ENCODE data around the gene DCAF16. TPM values are rescaled to one million over a fixed set of nuclear protein-coding genes. Genes with fewer than 3 reads are reported as not detected.

DCAF16 gene
- total RNA-seq, 4 donors from 2014 or later: 12.7 to 33.5 (median 23.2) TPM

DNA sequence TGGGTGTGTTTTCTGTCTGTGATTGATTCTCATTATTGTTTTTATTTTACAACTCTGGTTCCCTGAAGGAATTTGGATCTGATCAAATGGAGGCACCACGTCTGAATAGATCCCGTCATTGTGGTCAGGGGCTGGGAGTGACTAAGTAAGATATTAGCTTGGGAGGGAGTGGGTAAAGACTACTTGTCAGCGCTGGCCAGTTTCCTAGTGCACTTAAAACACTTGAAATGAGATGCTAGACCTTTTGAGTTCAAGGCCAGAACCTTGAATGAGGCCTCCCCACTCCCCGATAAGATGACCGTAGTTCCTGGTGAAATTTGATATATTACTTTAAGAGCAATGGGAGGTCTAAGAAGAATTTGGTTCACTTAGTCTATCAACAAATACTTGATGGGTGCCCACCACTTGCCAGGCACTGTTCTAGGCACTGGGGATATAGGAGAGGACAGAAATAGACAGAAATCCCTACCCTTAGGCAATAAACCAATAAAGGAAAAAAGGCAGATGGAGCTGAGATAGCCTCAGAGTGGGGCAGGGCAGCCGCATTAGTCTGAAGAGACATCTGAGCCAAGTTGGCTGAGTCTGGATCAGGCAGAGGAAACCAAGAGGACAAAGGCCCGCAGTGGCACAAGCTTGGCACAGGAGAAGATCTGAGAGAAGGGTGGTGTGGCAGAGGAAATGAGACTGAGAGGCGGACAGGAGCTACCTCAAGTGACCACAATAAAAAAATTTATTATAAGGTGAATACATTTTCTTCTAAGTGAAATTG, 41.0 kb downstream of the DCAF16 start:
- no peak for TF ChIP-seq CTCF (IDR thresholded peaks at IDR 0.05; ENCODE audit: low read depth)

DNA sequence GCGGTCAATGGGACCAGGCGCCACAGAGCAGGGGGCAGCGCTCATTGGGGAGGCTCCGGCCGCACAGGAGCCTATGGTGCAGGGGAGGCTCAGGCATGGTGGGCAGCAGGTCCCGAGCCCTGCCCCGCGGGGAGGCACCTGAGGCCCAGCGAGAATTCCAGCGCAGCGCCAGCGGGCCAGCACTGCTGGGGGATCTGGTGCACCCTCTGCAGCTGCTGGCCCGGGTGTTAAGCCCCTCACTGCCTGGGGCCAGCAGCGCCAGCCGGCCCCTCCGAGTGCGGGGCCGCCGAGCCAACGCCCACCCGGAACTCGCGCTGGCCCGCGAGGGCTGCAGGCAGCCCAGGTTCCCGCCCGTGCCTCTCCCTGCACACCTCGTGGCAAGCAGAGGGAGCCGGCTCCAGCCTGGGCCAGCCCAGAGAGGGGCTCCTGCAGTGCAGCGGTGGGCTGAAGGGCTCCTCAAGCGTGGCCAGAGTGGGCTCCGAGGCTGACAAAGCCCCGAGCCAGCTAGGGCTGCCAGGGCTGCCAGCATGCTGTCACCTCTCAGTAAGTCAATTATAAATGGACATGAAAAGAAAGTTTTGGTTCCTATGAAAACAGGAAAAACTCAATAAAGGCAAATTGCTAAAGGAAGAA, 43.6 kb downstream of the DCAF16 start:
- no peak for TF ChIP-seq CTCF (IDR thresholded peaks at IDR 0.05; ENCODE audit: low read depth)

DNA sequence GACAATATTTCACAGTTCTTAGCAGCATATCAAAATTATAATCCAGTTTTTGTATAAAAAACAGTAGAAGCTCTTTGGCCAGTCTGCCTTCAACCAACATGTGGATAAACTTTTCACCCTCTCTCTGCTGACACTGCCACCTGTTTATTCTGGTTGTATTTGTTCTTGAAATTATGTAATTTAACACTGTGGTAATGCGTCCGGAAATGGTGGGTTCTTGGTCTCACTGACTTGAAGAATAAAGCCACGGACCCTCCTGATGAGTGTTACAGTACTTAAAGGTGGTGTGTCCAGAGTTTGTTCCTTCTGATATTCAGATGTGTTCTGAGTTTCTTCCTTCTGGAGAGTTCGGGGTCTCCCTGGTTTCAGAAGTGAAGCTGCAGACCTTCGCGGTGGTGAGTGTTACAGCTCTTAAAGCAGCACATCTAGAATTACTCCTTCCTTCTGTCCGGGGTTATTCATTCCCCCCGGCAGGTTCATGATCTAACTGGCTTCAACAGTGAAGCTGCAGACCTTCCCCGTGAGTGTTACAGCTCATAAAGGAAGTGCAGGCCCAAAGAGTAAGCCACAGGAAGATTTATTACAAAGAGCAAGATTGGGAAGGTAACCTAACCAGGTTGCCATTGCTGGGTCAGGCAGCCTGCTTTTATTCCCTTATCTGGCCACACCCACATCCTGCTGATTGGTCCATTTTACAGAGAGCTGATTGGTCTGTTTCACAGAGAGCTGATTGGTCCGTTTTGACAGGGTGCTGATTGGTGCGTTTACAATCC, 44.9 kb downstream of the DCAF16 start:
- no peak for TF ChIP-seq CTCF (IDR thresholded peaks at IDR 0.05; ENCODE audit: low read depth)

DNA sequence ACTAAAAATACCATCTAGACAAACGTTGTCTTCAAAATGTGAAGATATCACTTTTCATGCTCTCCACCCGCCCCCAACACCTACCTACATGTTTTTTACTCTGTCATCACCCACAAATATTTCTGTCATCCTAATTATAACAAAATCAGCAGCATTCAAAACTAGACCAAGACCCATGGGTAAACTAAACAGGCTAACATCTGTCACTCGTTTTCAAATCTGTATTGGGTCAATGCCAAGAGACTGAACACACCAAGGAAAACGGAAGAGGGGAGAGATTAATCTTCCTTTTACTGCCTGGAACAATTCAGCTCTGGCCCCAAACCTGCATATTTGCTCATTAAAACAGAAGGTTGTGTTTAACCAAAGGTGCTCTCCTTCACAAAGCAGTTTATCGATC, 46.6 kb downstream of the DCAF16 start:
- no peak for TF ChIP-seq CTCF (IDR thresholded peaks at IDR 0.05; ENCODE audit: low read depth)

DNA sequence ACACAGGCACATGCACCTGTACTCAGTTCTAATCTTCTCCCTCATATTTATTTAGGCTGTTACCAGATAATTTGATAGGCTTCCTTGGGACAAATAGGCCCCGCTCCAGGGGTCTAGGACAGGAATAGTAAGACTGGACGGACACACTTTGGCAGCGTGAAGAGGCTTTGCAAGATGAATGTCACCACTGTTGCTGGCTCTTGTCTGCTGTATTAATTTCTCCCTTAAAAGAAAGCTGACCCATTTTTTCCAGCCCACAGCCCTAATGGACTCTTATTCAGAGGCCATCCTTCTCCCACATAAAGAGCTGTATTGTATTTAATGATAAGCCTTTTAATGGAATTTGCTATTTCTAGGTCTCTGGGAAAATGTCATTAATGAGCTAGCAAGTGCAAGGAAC, 47.1 kb downstream of the DCAF16 start:
- TF ChIP-seq CTCF (IDR thresholded peaks at IDR 0.05; ENCODE audit: low read depth): no peak

- no peak for TF ChIP-seq CTCF (IDR thresholded peaks at IDR 0.05; ENCODE audit: low read depth)
These were observed 47.8 kb downstream of the DCAF16 start for GRCh38 chr4:17762726-17763125.

DNA sequence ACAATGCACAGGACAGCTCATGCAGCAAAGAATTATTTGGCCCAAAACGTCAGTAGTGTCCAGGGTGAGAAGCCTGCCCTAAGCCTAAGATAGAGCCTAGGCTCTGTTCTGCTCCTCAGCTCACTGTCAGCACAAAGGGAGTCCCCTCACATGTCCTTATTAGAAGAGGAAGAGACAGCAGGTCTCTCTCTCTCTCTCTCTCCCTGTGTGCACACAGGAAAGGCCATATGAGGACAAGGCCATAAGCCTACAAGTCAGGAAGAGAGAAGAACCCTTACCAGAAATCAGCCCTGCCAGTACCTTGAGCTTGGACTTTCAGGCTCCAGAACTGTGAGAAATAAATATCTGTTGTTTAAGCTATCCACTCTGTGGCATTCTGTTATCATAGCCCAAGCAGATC, 49.5 kb downstream of the DCAF16 start:
- TF ChIP-seq CTCF (IDR thresholded peaks at IDR 0.05; ENCODE audit: low read depth): no peak

All from subcutaneous adipose tissue (tissue), 4 donors.